ENCODE measurements around the gene POLRMT.
A peak's percentile ranks its signal among the peaks of the same experiment; 100 is the strongest.
"Not testable (repeated sequence)": the region's sequence is repeated elsewhere in the genome, so short reads cannot be mapped to it uniquely, and the experiment has no call there.

The POLRMT gene

DNA sequence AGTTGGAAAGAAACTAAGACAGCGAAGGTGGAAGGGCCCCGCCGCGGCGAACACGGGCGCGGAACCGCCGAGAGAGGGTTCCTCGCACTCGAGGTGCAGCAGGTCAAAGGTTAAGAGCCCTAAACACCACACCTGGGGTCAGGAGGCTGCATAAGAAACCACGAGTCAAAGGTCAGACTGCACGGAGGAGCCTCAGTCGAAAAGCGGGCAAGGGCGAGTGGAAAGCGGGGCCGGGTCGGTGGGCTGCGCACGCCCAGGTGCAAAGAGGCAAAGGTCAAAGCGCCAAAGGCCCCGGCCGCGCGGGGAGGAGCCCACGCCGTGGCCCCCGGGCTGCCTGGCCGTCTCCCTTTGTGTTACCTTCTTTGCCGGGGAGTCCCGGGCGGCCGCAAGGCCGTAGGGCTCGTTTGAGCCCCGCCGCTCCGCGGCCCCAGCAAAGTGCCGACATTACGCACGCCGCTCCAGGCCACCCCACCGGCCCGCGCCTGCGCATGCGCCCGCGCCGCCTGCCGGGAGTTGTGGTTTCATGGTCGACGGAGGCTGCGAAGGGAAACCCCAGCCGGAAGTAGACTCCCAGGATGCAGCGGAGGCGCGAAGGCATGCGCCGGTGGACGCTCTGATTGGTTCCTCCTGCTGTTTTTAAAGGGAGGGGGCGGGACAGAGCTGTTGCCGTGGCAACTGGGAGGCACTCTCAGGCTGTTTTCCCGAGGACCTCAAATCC, at the start of gene POLRMT:
Gene POLRMT, minus strand, starts transcription at position 470 of the 718 bp plus-strand sequence. Its CDS starts 25 bp downstream, at position 445.
- peak; percentile 96 to 97 for DNase-seq

DNA sequence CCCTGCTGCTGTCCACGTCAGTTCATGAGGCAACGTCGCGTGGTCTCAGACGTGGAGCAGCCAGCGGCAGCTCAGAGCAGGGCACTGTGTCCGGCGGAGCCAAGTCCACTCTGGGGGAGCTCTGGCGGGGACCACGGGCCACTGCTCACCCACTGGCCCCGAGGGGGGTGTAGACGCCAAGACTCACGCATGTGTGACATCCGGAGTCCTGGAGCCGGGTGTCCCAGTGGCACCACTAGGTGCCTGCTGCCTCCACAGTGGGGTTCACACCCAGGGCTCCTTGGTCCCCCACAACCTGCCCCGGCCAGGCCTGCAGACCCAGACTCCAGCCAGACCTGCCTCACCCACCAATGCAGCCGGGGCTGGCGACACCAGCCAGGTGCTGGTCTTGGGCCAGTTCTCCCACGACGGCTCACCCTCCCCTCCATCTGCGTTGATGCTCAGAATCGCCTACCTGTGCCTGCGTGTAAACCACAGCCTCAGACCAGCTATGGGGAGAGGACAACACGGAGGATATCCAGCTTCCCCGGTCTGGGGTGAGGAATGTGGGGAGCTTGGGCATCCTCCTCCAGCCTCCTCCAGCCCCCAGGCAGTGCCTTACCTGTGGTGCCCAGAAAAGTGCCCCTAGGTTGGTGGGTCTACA, 49.5 kb upstream of the POLRMT start:
- no peak for DNase-seq

DNA sequence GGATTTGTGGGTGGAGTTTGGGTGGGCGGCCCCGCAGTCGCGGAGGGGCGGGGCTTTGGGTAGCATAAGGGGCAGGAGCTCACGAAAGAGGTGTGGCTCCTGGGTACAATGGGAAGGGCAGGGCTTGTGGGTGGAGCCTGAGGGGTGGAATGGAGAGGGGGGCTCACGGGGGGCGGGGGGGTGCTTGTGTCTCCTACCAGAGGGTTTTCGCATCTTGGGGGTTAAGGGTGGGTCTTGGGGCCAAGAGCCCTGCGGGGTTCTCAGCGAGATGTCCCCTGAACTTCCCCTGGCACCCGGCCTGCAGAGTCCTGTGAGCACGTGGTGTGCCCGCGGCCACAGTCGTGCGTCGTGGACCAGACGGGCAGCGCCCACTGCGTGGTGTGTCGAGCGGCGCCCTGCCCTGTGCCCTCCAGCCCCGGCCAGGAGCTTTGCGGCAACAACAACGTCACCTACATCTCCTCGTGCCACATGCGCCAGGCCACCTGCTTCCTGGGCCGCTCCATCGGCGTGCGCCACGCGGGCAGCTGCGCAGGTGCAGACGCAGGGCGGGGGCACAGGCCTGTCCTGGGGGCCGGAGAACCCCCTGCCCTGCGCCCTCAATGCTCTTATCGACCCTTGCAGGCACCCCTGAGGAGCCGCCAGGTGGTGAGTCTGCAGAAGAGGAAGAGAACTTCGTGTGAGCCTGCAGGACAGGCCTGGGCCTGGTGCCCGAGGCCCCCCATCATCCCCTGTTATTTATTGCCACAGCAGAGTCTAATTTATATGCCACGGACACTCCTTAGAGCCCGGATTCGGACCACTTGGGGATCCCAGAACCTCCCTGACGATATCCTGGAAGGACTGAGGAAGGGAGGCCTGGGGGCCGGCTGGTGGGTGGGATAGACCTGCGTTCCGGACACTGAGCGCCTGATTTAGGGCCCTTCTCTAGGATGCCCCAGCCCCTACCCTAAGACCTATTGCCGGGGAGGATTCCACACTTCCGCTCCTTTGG, 48.0 kb upstream of the POLRMT start:
- DNase-seq = peak in 1 of 2 experiments; percentile 92

GRCh38 chr19:680287-681028, 47.1 kb upstream of the POLRMT start:
- peak; percentile 94 to 98 for DNase-seq

GRCh38 chr19:679418-680286, 46.3 kb upstream of the POLRMT start:
- DNase-seq = peak; percentile 35 to 50

GRCh38 chr19:678791-679388, 45.6 kb upstream of the POLRMT start:
- DNase-seq = no peak

GRCh38 chr19:677601-678436, 44.5 kb upstream of the POLRMT start:
- peak in 1 of 2 experiments; percentile 8 for DNase-seq

- no peak for DNase-seq
Measured at GRCh38 chr19:677201-677600, 43.9 kb upstream of the POLRMT start.

DNA sequence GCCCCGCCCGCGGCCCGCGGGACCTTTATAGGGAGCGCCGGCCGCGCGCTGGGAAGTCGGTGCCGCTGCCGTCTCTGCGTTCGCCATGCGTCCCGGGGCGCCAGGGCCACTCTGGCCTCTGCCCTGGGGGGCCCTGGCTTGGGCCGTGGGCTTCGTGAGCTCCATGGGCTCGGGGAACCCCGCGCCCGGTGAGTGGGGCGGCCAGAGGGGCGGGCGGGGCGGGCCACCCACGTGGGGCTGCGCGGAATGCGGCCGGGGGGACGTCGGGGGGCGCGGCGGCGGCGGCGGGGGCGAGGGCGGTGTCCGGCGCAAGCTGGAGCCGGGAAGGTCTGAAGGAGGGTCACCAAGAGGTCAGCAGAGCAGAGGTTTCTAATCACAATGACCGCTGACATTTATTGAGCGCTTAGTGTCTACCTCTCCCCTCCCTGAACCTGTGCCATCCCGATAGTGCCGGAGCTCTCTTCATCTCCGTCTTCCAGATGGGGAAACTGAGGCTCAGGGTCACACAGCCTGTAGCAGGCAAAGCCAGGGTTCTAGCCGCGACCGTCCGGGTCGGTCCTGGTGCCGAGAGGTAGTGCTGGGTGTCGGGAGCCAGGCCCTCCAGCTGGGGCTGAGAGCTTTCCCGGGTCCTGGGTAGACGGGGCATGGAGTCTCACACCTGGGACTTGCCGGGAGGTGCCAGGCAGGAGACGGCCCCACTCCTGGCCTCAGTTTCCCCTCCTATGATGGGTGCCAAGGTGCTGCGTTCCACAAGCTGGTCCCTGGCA, 43.2 kb upstream of the POLRMT start, which contains the start of gene FSTL3:
Gene FSTL3, plus strand, starts transcription at position 54 of the 767 bp plus-strand sequence. Its CDS starts 32 bp downstream, at position 86.
- no peak for DNase-seq

- DNase-seq = no peak
Measured at GRCh38 chr19:676007-676338, 42.6 kb upstream of the POLRMT start.

- no peak for DNase-seq
Measured at GRCh38 chr19:674282-675151, 41.2 kb upstream of the POLRMT start.

GRCh38 chr19:670609-671075, 37.3 kb upstream of the POLRMT start:
- no peak for DNase-seq

- not testable (repeated sequence) for DNase-seq
Measured at GRCh38 chr19:668675-669434, 35.5 kb upstream of the POLRMT start.

DNA sequence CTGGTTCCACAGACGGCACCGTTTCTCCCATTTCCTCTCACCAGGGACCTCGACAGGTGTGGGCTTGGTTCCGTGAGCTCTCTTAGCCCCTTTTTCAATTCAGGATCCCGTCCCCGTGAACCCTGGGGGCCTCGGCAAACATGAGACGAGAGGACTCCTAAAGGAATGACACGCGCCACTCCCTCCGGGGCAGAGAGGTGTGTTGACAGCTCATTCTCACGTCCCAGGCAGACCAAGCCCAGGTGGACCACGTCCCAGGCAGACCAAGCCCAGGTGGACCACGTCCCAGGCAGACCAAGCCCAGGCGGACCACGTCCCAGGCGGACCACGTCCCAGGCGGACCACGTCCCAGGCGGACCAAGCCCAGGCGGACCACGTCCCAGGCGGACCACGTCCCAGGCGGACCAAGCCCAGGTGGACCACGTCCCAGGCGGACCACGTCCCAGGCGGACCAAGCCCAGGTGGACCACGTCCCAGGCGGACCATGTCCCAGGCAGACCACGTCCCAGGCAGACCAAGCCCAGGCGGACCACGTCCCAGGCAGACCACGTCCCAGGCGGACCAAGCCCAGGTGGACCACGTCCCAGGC, 33.7 kb upstream of the POLRMT start:
- DNase-seq = not testable (repeated sequence)

DNA sequence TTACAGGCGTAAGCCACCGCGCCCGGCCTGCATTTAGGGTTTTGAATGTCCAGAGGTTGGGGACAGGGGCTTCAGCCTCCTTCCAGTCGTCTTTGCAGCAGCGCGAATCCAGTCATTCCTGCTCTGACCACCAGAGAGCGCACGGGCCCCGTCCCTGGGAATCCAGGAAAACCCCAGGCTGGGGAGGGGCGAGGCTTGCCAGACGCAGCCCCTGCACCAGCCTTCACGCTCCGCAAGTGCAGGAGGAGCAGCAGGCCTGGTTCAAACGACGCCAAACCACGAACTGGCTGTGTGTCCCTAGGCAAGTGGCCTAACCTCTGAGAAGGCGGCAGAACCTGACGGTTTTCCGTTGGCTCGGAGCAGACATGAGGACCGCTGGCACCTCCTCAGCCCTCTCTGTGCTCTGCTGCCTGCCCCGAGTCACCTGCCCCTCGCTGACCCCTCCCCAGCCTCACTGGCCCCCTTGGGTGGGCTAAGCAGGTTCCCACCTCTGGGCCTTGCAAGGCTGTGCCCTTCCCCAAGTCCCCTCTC, 31.6 kb upstream of the POLRMT start:
- peak; percentile 80 to 81 for DNase-seq

DNA sequence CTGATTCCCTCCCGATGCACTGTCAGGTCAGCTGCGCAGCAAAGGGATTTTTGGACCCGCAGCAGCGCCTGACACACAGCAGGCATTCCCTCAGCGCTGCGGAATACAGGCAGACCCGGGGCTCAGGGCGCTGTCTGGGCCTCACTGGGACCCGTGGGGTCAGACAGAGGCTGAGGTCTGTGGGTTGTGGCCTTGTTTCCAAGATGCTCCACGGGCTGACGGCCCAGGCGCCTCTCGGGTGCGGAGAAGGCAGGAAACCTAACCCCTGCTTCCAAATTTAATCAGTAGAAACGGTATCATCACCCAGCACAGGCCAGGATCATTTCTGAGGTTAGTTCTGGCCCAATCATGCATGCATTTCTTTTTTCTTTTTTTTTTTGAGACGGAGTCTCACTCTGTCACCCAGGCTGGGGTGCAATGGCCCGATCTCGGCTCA, 30.4 kb upstream of the POLRMT start:
- DNase-seq = no peak
